ENCODE results near the gene CNTNAP2. TPM values are rescaled to one million over a fixed set of nuclear protein-coding genes. Genes with fewer than 3 reads are reported as not detected.

Gene CNTNAP2
- total RNA-seq, 2 experiments from 2014 or later, result not detected

DNA sequence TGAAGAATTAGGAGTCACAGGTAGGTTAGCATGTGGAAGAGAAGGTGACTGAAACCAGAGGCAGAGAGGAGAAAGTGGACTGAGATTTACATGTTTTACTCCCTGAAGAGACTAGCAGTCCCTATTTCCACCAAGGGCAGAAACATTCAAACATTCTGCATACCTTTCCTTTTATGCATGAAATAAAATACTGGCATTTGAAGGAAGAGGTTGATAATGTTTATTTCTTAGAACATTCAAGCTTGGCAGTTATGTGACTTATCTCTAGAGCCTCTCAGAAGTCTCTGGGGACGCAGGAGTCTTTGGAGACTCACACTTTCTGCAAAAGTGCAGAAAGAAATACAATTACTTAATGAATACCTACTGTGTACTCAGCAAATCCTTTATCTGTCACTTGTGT lies 1966.8 kb downstream of the CNTNAP2 start:
- ChIA-PET POLR2A (no interaction called here), CTCF (no interaction called here)

DNA sequence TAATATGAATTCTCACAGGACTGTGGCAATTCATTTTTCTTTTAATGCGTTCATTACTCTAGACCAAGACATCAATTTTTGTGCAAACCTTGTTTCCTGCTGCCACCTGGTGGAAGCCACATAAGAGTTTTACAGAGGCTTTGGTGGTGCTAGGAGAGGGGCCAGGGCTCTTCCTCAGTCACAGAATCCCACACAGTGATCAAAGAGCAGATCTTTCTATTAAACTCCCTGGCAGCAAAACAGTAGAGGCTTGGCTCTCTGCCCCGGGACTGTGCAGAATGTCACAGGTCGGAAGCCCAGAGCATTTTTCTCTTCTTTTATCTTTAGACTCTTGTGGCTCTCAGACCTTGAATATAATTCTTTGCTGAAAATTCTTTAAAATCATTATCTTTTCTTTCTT lies 1967.5 kb downstream of the CNTNAP2 start:
- ChIA-PET POLR2A (no interaction called here), CTCF (no interaction called here)

DNA sequence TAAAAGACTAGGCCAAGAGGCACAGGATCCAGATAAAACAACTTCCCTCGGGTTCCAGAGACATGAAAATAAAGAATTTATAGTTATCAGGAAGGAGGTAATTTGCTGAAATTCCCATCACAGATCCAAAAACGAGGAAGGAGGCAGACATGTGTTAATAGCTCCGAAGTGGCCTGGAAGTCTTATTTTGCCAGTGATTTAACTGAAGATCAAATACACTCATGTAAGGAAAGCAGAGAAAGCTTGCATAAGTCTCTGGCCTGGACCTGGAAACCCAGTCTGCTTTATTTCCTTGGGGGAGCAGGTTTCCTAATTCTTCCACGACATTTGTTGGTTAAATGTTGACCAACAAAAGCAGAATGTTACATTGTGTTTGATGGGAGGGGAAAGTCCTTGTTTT lies 1975.3 kb downstream of the CNTNAP2 start:
- POLR2A ChIA-PET, result no interaction called here
- CTCF ChIA-PET, result no interaction called here

DNA sequence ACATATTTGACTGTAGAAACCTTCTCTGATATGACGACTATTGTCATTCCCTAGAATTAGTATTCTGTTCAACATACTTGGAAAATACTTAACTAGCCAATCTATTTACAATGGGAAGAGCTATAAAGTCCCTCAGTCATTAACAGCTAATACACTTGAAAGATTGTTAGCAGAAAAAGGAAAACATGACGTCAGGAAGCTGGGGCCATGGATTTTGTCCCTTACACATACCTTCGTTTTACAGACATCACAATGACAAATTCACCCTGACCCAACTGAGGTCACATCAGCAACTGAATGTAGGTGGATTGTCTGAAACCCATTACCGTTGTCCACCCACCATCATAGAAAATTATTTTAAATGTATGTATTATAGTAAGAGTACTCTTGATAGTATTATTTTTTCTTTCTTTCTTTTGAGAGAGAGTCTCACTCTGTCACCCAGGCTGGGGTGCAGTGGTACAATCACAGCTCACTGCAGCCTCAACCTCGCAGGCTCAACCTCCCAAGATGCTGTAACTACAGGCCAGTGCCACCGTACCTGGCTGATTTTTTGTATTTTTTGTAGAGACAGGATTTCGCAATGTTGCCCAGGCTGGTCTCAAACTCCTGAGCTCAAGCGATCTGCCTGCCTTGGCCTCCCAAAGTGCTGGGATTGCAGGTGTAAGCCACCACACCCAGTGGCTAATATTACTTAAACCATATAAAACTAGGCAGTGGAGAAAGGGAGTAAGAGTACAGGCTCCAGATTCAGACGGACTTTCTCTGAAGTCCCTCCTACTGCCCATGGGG lies 1977.0 kb downstream of the CNTNAP2 start:
- CTCF ChIA-PET, result no interaction called here
- POLR2A ChIA-PET, result no interaction called here

DNA sequence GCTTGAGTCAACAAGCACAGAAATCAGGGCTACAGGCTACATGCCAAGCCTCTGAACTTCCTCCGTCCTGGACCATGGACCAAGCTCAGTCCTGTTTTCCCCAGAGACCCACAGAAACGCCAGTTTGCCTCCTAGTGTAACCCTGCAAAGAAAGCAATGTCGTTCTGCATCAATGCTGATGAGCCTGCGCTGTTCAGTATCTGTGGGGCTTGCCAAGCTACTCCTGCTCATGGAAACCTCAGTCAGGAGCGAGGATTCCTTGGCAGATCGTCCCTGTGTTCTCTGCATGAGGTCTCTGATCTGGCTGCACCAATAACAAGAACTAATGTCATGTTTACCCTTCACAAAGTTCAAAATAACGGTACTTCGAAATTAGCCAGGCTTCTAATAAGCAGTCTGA lies 1978.5 kb downstream of the CNTNAP2 start:
- CTCF ChIA-PET, result no interaction called here

DNA sequence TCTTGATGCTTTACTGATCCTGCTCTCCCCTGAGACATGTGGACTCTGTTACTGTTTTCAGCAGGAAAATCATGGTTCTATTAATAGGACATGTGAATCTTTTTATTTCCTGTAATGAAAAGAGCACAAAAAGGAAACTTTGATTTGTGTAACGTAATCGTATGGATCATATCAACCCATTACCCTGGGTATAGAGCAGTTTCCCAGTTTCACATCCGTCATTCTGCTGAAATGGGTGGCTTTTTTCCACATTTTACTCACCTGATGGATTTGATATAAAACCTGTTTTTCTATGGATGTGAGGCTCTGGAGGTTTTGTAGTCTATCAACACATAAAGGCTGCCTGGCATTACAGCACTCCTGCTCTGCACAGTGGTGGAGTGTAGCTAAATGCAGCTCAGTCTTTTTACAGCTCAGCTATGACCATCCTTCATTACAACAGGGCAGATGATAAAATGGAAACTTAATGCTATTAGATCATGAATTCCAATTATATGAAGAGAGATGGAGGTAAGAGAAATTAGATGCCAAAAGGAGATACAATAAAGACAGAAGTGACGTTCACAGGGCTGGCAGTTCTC lies 1987.6 kb downstream of the CNTNAP2 start:
- ChIA-PET POLR2A (no interaction called here), CTCF (no interaction called here)

More for the DNA sequence above, 1978.5 kb downstream of the CNTNAP2 start:
- POLR2A ChIA-PET, result no interaction called here

DNA sequence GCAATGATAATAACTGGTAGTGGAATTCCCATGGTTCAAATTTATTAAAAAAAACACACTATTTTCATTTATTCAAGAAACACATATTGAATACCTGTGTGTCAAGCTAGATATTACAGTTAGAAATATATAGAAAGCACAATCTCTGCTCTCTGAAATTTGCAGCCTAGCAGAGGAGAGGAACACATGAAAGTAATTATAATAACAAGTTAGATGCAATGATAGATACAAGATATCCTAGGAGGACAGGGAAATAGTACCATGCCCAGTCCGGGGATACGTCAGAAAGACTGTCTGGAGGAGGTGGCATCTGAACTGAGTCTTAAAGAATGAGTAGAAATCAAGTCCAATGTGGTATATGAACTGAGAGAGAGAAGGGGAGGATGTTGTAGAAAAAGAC lies 1988.3 kb downstream of the CNTNAP2 start:
- ChIA-PET CTCF (no interaction called here), POLR2A (no interaction called here)

DNA sequence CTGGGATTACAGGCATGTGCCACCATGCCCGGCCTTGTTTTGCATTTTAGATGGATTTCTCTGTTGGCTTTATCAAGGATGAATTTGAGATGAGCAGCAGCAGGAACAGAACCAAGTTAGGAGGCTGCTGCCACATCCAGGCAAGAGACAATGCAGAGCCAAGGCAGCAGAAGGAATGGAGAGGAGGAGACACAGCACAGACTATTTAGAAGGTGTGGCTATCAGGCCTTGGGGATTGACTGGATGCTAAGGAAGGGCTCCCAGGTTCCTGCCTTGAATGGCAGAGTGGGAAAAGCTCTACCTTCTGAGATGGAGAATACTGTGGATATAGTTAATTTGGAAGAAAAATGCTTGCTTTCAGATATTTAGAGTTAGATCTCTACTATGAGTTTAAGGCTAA lies 1989.3 kb downstream of the CNTNAP2 start:
- ChIA-PET CTCF (no interaction called here), POLR2A (no interaction called here)

DNA sequence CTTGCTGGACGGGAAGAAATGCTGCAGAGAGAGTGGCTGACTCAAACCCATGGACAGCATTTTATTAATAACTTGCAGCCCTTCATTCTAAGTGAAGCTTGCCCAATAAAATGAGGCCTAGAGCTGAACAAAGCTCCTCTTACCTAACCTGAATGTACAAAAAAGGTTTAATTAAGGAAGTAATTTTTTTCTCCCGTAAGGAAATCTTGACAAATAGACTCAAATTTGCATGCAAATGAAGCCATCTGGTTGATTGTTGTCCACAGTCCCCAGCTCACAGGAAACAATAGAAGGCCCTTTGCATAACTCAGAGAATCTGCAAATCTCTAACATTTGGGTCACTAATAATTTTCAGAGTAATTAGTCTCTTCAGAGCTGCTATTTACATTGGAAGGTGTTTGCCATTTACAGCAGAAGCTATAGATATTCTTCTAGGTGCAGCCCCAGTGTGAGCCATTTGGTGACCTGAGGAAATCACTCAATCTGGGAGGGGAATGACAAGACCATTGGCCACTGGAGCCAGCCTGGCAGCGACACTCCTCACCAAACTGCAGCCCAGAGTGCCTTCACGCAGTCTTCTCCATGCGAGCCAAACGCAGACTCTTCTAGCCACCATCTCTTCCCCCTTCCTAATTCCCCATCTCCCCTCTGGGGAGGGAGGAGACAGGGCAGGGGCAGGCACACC lies 1991.0 kb downstream of the CNTNAP2 start:
- ChIA-PET CTCF (no interaction called here), POLR2A (no interaction called here)

DNA sequence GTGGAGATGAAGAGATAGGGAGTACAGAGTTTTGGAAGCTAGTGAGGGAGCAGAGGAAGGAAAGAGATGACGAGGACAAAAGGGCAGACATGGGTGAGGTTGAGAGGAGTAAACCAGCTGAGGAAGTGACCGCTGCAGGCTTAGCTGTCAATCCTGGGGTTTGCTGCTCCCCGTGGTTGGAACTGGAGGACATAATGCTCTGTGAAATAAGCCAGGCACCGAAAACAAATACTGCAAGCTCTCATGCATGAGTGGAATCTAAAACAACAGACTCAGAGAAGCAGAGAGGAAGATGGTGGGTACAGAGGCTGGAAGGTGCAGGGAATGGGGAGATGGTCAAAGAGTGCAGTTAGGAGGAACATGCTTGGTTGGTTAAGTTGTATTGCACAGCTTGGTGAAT lies 1991.8 kb downstream of the CNTNAP2 start:
- ChIA-PET POLR2A (no interaction called here), CTCF (no interaction called here)

DNA sequence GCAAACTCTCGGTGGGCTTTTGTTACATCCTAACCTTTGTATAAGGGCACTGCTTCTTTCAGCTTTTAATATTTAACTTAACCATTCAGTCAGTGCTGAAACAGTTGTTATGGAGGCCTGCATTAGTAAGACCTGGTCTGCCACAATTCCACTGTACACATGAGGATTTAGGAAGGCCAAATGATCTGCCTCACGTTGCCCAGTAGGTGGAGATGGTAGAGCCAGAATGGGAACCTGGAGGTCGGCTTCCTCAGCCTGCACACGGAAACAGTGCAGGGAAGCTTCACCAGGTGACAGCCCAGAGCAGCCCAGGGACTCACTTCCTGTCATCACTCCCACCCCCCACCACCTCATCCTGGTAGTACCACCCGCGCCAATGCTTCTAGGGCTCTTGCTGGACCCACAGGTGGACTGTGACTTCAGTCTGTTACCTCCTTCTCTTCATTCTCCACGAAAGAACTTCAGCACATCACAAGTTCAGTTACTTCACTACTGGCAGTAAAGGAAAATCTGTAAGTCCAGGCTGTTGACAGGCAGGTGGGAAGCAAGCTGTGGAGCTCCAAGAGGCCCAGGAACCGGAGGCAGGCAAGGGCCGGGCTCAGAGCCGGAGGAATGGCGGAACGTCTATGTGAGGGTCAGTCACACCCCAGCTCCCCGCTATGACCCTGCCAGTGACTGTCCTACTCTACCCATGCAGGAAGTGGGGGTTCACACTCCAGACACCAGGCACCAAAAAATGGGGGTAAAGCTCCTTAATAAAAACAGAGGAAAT lies 1993.7 kb downstream of the CNTNAP2 start:
- CTCF ChIA-PET, result no interaction called here
- POLR2A ChIA-PET, result no interaction called here

DNA sequence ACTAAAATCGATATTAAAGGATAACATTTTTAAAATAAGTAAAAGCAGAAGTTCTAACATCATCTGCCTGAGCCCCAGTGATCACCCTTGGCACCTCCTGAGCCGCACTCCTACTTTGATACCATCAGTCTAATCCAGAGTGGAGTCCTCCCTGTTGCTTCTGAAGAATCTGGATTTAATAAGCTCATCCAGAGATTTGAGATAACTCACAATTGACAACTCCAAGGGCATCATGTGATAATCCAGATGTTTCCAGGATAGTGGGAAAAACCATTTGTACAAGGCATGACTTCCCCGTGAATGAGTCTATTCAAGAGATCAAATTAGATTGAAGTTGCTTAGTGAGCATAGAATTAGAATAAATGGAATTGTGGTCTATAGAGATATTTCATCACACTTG lies 1998.2 kb downstream of the CNTNAP2 start:
- ChIA-PET POLR2A (no interaction called here), CTCF (no interaction called here)

DNA sequence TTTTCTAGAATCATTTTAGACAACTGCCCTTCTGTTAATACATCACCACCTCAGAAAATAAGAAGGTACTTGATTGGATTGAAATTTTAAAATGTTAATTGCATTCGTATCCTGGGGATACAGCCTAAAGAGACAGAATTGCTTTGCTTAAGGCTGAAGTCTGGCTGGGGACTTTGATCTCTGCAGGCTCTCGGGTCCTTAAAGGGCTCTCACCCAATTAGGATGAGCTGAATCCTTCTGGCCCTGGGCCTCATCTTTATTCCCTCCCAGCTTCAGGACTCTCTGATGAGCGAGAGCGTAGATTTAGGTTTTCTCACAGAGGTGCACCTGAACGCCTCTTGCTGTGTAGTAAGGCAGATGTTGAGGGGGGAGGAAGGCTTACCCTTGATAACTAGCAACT lies 1998.7 kb downstream of the CNTNAP2 start:
- ChIA-PET POLR2A (no interaction called here), CTCF (no interaction called here)

DNA sequence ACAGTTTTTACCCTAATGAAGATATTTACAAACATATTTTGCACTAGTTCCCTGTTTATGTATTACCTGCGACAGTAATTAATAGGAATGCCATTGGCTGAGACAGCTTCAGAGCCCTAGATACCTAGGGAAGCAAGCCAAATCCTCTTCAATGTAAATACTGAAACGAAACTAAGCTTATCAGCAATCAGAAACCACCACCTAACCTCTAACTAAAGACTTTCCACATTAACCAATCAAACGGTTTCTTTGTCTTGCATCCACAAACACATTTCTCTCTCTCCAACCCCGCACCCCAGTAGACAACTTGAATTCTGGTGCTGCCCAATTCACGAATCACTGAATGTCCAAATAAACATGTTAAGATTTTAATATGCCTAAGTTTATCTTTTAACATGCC lies 1999.6 kb downstream of the CNTNAP2 start:
- ChIA-PET POLR2A (no interaction called here), CTCF (no interaction called here)

DNA sequence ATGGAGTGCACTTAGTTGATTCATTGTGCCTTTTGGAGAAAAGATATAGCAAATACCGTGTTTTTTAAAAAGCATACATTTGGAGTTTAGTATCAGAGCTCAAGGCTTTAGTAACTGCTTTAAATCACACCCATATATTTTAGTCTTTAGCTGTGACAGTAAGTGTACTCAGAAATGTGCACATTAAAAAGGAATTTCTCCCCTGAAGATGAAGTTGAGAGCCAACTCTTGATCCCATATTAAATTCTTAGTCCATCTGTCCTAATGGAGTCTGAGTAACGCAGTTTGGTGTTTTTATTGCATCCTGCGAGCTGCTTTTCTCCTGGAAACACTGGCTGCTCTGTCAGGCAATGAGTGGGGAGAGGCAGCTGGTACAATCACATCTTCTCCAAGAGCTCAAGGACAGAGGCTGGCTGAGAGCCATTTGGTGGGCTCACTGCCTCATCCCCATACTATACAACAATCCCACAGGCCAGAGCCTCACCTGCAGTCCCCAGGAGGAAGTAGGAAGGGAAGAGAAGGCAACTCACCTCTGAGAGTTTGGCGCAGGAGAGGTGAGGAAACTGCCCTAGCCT lies 2000.3 kb downstream of the CNTNAP2 start:
- ChIA-PET POLR2A (no interaction called here), CTCF (no interaction called here)

DNA sequence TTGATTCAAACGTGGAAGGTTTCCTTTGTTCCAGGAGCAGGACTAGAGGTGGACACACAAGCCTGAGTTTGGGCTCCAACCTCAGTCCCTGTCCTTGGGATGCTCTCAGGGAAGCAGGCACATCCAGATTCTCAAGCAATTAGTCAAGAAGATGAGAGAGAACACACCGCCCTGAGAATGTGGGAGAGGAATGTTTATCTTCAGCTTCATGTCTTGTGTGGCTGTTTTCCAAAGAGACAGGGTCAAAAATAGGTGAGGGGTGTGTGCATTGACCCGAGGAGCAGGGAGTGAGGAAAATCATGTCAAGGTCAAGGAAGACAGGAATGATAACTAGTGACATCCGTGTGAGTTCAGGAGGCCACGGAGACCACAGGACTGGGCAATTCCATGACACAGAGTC lies 2001.8 kb downstream of the CNTNAP2 start:
- ChIA-PET CTCF (no interaction called here), POLR2A (no interaction called here)

DNA sequence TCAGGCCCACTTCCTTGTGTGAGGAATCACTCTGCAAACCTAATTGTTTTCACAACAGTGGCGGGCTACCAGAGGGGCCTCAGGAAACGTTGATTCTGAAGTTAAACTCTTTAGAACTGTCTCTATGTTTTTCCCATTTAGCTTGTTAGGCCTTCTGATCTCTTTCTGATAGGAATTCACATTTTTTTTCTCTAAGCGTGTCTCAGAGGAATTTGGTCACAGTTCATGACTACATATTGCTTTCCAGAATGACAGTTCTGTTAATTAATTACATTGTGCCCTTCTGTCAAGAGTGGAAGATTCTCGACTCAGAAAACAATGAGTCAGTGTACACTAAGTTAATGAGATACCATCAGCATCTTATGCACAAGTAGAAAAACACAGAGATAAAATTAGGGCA lies 2004.8 kb downstream of the CNTNAP2 start:
- CTCF ChIA-PET, result no interaction called here
- POLR2A ChIA-PET, result no interaction called here

DNA sequence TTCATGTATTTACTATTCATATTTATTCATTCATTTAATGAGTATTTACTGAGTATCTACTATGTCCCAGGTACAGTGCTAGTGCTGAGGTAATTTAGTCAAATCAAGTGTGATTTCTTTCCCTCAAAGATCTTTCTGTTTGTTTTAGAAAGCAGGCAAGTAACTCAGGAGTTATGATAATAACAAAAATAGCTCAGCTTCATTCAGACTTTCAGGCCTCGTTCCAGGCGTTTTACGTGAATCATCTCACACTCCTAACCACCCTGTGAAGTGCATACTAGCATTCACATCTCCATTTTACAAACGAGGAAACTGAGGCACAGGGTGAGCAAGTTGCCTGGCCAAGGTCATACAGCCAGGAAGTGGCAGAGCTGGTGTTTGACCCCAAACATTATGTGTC lies 2005.2 kb downstream of the CNTNAP2 start:
- CTCF ChIA-PET, result no interaction called here
- POLR2A ChIA-PET, result no interaction called here

DNA sequence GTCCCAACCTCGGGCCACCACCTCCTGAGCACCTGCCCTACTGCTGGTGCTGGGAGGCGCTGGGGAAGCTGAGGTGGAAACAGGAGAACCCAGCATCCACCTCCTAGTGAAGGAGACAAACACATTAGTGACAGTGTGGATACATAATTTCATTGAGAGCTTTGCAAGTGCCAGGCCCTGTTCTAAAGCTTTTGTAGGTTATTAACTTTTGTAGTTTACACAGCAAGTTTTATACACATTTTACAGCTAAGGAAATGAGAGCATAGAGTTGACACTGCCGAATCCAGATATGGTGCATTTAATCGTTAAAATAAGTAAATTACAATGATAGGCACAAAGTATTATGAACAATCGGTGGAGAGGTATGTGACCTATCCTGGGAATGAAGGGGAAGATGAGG lies 2007.9 kb downstream of the CNTNAP2 start:
- POLR2A ChIA-PET, result no interaction called here

DNA sequence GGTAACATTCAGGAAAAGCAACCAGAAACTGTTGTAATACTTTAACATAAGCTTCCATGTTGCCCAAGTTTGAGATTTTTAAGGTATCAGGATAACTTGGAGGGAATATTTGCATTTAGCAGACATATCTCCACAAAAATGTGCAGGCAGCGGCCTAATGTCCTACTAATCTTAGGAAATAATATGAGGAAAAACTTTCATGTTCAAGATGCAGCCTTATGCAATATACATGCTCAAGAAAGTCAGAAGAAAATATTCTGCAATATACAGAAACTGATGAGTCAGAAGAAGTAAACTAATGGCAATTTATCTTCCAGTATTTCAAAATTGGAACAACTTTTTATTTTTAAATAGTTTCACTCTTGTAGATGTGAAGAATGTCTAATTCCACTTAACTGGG lies 2010.8 kb downstream of the CNTNAP2 start:
- ChIA-PET POLR2A (no interaction called here), CTCF (no interaction called here)

More for the DNA sequence above, 2007.9 kb downstream of the CNTNAP2 start:
- CTCF ChIA-PET, result no interaction called here

DNA sequence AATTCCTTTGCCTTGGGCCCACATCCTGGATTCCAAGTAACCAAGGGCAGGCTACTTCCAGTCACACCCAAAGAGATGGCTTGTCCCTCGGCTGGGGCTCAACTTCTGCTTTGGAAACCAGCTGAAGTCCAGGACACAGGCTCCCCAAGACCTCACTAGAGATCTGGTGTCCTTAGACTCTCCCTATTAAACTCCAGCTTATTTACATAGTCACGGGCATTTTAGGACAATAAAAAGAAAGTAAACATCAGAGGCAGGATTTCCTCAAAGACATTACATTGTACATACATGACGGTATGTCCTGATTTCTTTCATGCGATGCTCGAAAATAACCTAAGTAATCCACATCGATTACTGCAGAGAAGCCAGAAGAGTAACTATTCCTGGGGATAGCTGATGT lies 2012.4 kb downstream of the CNTNAP2 start:
- ChIA-PET CTCF (no interaction called here), POLR2A (no interaction called here)

Measured in activated CD8-positive, alpha-beta memory T cell treated with anti-CD3 and anti-CD28 coated beads for 36 hours (primary cell).